PFSK-1 (cell line): ENCODE data around the gene LYZL4.

Experiments used
- POLR2AphosphoS5 ChIP-seq: IDR thresholded peaks from 2 replicates; pipeline ENCODE4 v1.6.1; 2012; ENCODE audit warnings: low read depth, mild to moderate bottlenecking, control low read depth, low read length, moderate library complexity
- TF ChIP-seq, protein P1 (sequence below), 2 experiments: IDR thresholded peaks; 2 replicates each; pipeline versions ENCODE4 v1.6.1 to v1.8.0; 2011 to 2012; ENCODE audit warnings: low read depth in 2 of 2, low read length in 2 of 2, control low read depth in 1 of 2, inconsistent platforms in 1 of 2, mild to moderate bottlenecking in 1 of 2, moderate library complexity in 1 of 2; ENCODE audit not compliant: insufficient read depth in 1 of 2

DNA sequence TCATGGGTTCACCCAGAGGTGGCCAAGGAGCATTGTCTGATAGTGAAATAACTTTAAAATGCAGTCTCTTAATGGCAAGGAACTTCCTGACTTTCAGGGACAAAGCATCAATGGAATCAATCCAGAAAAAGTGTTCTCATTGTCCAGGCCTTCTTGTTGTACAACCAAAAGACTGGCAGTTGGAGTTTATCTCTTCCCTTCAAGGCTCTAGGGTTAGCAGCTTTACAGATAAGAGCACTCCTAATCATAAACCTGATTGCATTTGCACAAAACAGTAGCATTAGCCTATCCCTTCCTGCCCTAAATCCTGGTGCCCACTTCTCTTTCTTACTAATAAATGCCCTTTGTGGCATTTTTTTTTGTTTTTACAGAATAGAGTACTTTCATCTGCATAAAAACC lies 48.7 kb upstream of the LYZL4 start:
- TF ChIP-seq, protein P1, sequence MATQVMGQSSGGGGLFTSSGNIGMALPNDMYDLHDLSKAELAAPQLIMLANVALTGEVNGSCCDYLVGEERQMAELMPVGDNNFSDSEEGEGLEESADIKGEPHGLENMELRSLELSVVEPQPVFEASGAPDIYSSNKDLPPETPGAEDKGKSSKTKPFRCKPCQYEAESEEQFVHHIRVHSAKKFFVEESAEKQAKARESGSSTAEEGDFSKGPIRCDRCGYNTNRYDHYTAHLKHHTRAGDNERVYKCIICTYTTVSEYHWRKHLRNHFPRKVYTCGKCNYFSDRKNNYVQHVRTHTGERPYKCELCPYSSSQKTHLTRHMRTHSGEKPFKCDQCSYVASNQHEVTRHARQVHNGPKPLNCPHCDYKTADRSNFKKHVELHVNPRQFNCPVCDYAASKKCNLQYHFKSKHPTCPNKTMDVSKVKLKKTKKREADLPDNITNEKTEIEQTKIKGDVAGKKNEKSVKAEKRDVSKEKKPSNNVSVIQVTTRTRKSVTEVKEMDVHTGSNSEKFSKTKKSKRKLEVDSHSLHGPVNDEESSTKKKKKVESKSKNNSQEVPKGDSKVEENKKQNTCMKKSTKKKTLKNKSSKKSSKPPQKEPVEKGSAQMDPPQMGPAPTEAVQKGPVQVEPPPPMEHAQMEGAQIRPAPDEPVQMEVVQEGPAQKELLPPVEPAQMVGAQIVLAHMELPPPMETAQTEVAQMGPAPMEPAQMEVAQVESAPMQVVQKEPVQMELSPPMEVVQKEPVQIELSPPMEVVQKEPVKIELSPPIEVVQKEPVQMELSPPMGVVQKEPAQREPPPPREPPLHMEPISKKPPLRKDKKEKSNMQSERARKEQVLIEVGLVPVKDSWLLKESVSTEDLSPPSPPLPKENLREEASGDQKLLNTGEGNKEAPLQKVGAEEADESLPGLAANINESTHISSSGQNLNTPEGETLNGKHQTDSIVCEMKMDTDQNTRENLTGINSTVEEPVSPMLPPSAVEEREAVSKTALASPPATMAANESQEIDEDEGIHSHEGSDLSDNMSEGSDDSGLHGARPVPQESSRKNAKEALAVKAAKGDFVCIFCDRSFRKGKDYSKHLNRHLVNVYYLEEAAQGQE (IDR thresholded peaks at IDR 0.05; ENCODE audit: insufficient read depth in 1 of 2, low read depth in 2 of 2, low read length in 2 of 2), result no peak
- TF ChIP-seq POLR2AphosphoS5, result no peak
